Right ventricle myocardium superior (tissue), 1 donor: ENCODE results near the gene COL8A1. TPM values are rescaled to one million over a fixed set of nuclear protein-coding genes. Genes with fewer than 3 reads are reported as not detected.
"Not testable (repeated sequence)": the region's sequence is repeated elsewhere in the genome, so short reads cannot be mapped to it uniquely, and the experiment has no call there.

Experiments
- ATAC-seq: fragments of 200-7000 bp; cut with Tn5 transposase; one replicate; pipeline ENCODE4 v1.9.1; 2020; ENCODE audit warnings: mild to moderate bottlenecking; ENCODE audit not compliant: poor library complexity
- DNase-seq: peaks from one replicate; pipeline ENCODE4 v3.0.0-alpha.2; 2020
- intact Hi-C: fragments of 100-400 bp; cut with DNase I; formaldehyde crosslinking; loops from one replicate; pipeline ENCODE4 v1.11.2; 2022
- long read RNA-seq: library from polyadenylated mRNA; unstranded; transcript quantifications from one replicate; pipeline ENCODE4 v2.0.0, GENCODE V29; 2021
- total RNA-seq: library from RNA; stranded (reverse); fragmentation: NEBNext Ultra II Directional; extraction: Animal tissue kit (Norgen Biotek cat#: 25700); gene quantifications from one replicate; pipeline ENCODE4 v1.2.1, GENCODE V29; 2021
- donor health status: DM: no; HTN: yes; CAD: no; lungs with severe emphysema.

The COL8A1 gene
- total RNA-seq, result 9.4 TPM
- long read RNA-seq, full-length matches to known transcripts, result 18 of 27 reads
- long read RNA-seq, partial matches to known transcripts, result 0 of 27 reads
- long read RNA-seq, other reads (novel, unspliced or antisense), result 9 of 27 reads

- intact Hi-C loops, result no loop called here
Observed at GRCh38 chr3:99638167-99638948, at the start of gene COL8A1. Gene COL8A1 (plus strand): TSS chr3:99638594. CDS start chr3:99790683, 152,089 bp downstream.

GRCh38 chr3:99589168-99589567 is 49.2 kb upstream of the COL8A1 start:
- intact Hi-C loops, DNase-seq, ATAC-seq: not testable (repeated sequence)

More at GRCh38 chr3:99638167-99638948, at the start of gene COL8A1:
- ATAC-seq, result peak; percentile 77
- peak; percentile 79 for DNase-seq

GRCh38 chr3:99599894-99600293 is 38.5 kb upstream of the COL8A1 start:
- DNase-seq (no peak), ATAC-seq (no peak)
- intact Hi-C loops, result no loop called here

GRCh38 chr3:99601515-99601914 is 36.9 kb upstream of the COL8A1 start:
- intact Hi-C loops, result no loop called here
- no peak for DNase-seq
- ATAC-seq, result no peak

GRCh38 chr3:99602183-99602582 is 36.2 kb upstream of the COL8A1 start:
- ATAC-seq (no peak), DNase-seq (no peak)
- intact Hi-C loops, result no loop called here

- intact Hi-C loops, result no loop called here
- no peak for DNase-seq
- ATAC-seq, result no peak
Observed at GRCh38 chr3:99607151-99607550, 31.2 kb upstream of the COL8A1 start.

- ATAC-seq, result no peak
Observed at GRCh38 chr3:99614768-99615167, 23.6 kb upstream of the COL8A1 start.

GRCh38 chr3:99620077-99620767 is 18.2 kb upstream of the COL8A1 start:
- intact Hi-C loops, result no loop called here
- DNase-seq (no peak), ATAC-seq (no peak)

More at GRCh38 chr3:99614768-99615167, 23.6 kb upstream of the COL8A1 start:
- no peak for DNase-seq
- intact Hi-C loops, result no loop called here

- ATAC-seq, result no peak
- no peak for DNase-seq
- intact Hi-C loops, result no loop called here
Observed at GRCh38 chr3:99620976-99621375, 17.4 kb upstream of the COL8A1 start.

- intact Hi-C loops, result no loop called here
- DNase-seq (no peak), ATAC-seq (no peak)
Observed at GRCh38 chr3:99624496-99625236, 13.7 kb upstream of the COL8A1 start.

GRCh38 chr3:99625237-99625622 is 13.2 kb upstream of the COL8A1 start:
- ATAC-seq (no peak), DNase-seq (no peak)
- intact Hi-C loops, result no loop called here

- no peak for DNase-seq
- intact Hi-C loops, result no loop called here
- ATAC-seq, result no peak
Observed at GRCh38 chr3:99625643-99626416, 12.6 kb upstream of the COL8A1 start.

GRCh38 chr3:99626417-99626788 is 12.0 kb upstream of the COL8A1 start:
- ATAC-seq, result no peak
- no peak for DNase-seq
- intact Hi-C loops, result no loop called here

GRCh38 chr3:99627062-99627826 is 11.2 kb upstream of the COL8A1 start:
- intact Hi-C loops, result no loop called here
- no peak for ATAC-seq
- DNase-seq, result no peak

GRCh38 chr3:99630815-99631214 is 7.6 kb upstream of the COL8A1 start:
- intact Hi-C loops, result no loop called here
- no peak for DNase-seq
- no peak for ATAC-seq

- no peak for DNase-seq
- ATAC-seq, result no peak
- intact Hi-C loops, result no loop called here
Observed at GRCh38 chr3:99633887-99634558, 4.4 kb upstream of the COL8A1 start.

GRCh38 chr3:99634881-99635280 is 3.5 kb upstream of the COL8A1 start:
- intact Hi-C loops, result no loop called here
- no peak for ATAC-seq
- DNase-seq, result no peak
